HG02678 (cell line): Measurements from ENCODE around the gene ADCY3.

ENCODE experiments used
- ATAC-seq: cut with Tn5 transposase; IDR thresholded peaks from one replicate; pipeline ENCODE4 v1.9.1; 2021; ENCODE audit warnings: mild to moderate bottlenecking, moderate library complexity; ENCODE audit not compliant: unreplicated experiment

Gene ADCY3

DNA sequence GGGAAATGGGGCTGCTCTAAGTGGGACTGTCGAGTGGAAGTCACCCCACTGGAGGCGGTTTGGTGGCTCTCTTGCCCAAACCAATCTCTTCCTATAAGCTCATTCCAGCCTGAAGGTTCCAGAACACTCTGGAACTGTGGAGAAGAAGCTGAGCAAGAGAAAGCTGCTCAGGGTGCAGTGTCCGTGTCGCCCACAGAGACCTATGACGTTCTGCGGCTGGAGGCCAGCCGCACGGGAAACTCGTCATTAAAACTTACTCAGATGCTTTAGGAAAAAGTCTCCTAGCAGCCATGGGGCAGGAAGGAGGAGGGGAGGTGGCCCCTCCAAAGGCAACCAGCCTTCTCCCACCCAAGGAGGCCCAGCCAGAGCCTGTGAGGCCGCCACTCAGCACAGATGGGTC, 41.7 kb downstream of the ADCY3 start:
- no peak for ATAC-seq

DNA sequence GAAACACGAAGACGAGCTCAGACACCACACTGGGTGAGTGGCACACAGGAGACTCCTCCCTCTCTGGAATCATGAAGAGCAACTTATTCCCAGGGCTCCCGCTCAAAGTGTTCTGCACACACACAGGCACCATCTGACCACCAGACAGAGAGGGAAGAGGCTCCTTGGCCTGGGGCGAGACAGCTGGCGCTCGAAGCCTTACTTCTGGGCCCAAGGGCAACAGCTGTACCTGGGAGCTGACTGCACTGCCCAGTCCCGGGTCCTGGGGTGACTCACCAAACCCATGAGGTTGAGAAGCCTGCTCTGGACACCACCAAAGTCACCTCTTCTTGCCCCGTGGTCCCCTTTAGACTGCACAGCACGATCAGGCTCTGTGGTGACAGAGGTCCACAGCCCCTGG, 42.4 kb downstream of the ADCY3 start:
- ATAC-seq = no peak

DNA sequence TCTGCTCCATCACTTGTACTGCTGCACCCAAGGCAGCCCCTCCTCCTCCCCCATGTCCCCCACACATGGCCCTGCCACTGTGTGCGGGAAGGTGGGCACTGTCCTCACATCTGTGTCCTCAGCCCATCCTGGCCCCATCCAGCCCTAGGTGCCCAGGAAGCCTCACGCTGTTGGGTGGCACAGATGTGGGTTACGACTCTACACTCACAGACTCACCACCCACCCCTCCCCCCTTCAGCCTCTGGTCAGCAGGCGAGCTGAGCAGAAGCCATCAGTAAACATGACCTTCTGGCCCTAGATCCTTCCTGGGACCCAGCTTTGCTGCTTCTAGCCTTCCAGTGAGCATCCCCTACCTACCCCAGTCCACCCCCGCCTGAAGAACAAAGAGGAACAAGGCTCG, 43.0 kb downstream of the ADCY3 start:
- no peak for ATAC-seq

DNA sequence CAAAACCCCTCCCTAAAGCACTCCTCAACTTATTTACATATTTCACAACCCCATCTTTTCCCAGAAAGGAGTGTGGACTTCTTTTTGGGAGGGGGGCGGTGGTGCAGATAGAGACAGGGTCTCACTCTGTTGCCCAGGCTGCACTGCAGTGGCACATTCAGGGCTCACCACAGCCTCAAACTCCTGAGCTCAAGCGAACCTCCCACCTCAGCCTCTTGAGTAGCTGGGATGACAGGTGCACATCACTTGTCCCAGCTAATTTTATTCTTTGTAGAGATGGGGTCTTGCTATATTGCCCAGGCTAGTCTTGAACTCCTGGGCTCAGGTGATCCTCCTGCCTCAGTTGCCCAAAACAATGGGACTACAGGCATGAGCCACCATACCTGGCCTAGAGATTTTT, 44.1 kb downstream of the ADCY3 start:
- no peak for ATAC-seq

DNA sequence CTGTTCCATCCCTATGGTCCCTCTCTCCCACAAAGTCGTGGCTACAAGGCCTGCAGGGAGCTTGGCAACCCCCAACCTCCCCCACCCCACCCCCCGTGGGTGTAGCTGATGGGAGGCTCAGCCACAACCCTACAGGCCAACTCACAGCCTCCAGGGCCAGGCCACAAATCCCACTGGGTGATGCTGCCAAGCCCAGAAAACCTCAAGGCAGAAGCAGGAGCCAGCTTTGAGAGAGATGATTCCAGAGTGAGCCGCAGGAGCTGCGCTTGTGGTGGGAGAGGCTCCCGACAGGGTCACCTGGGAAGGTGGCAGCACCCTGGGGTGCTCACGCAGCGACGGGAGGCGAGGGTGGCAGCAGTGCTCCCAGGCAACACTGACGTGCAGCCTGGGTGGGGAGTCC, 44.8 kb downstream of the ADCY3 start:
- ATAC-seq = no peak

DNA sequence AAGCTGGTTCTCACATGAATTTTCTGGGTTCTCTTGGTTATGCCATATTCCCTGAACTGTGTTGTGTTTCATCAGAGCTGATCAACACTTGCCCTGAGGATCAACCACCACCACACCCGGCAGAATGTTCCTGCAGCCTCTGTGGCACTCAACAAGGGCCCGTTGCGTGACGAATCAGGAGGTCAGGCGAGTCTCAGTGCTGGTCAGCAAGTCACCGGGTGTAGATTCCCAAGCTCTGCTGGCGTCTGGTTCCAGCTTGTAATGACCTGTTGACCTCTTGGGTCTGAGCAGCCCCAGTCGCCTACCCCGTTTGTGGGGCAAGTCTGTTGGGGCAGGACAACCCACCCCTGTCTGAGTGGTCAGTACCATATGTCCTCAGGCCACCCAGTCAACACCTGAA, 46.0 kb downstream of the ADCY3 start:
- no peak for ATAC-seq

DNA sequence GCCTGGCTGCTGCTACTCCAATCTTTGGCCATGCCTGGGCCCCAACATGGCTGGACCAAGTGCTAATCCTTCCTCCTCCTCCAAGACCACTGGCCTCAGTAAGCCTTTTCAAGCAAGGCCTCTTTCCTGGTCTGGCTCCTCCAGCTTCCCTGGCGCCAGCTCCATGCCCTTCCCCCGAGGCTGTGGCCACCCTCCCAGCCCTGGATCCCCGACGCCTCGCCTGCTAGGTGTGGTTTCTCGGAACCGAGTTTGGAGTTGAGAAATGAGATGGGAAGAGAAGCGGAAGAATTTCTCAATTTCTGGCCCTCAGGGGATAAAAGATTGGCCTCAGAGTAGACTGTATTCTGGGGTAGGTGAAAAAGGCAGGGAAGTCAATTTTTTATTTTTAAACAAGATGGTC, 46.4 kb downstream of the ADCY3 start:
- ATAC-seq = no peak

DNA sequence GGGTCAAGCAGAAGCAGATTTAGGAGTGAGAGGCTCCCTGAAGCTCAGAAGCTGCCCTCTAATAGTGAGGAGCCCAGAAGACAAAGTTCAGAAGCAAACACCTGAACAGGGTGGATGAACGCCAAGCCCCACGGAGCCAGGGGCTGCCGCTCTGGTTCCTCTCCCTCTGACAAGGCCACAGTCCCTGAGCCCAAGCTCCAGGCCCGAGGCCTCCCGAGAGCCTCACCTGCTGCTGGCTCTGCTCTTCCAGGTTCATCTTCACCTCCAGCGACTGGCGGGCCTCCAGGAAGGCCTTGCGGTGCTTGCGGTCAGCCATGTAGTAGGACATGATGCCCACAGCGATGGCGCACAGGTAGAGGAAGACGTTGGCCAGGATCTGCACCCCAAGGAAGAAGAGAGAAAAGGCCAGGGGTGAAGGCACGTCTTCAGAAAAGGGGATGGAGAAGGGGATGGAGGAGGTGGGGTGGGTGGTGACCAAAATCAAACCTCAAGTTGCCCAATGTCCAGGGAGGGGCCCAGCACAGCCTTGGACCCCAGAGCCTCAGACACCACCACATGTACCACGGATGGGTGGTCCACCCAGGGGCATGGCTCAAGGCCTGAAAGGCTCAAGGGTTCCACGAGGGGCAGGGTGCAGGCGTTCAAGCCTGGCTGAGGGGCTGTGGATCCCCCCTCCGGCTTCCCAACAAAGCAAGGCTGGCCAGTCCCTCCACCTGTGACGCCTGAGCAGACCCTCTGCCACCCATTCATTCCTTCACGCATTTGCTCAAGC, 47.5 kb downstream of the ADCY3 start:
- no peak for ATAC-seq

DNA sequence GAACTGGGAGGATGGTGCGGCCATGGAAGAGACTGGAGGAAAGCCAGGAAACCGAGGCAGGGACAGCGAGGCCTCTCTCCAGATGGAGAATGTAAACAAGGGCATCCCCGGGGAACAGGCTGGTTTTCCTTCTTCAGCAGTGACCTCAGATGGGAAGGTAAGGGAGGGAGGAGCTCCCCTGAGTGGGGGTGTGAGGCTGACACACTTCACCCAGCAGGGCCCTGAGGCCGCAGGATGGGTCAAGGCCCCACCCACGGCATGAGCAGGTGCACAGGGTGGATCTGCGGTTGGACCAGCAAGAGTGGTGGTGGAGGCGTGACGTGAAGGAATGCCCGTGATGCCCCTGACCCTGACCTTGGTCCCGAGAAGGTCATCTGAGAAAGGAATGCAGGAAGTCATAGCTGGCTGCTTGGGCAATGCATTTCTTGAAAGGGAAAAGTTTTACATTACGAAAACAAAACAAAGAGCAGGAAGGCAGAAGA, 48.1 kb downstream of the ADCY3 start:
- no peak for ATAC-seq

DNA sequence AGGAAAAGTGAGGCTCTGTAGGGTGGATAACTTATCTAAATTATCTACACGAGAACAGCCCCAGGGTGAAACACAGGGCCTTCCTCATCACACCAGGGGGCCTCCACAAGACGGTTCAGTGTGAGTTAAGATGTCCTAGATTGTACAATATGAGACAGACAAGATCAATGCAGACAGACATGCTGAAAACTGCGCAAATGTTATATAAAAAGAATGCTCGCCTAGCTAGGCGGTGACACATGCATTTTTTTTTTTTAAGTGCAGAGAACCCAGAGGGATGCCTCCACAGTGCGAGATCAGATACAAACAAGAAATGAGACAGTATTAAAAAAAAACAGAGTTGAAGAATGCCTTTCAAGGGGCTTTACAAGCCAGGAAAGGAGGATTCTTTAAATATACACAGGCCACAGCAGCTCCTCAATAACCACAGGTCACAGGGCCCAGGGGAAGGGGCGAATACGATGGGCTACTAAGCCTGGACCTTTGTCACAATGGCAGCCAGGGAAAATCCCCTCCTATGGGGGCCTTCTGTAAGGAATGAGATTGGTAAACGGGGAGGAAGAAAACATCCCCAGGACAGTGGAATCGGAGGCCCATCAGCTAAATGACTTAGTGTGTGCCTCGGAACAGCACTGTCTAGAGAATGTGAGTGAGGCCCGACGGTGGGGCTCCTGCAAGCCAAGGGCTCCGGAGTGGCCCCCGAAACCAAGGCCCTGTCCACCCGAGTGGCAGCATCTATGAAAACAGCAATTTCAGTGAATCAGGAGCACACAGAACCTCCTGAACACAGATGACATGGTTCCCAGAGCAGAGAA, 48.9 kb downstream of the ADCY3 start:
- no peak for ATAC-seq

DNA sequence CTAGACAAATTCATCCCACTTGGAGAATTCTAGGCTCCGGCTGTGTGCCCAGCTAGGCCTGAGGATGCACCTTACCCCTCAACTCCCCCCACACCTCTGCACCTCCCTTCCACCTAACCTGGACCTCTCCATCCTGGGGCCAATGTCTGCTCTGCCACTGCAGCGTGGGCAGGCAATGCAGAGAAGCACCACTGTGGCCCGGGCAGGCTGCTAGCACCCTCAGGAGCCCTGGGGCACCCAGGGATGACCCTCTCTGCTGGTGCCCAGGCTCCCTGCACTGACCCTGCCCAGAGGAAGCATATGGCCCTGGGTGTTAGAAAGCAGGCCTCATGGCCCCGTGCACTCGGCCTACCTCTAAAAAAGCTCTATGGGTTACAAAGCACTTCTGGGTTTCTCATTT, 49.6 kb downstream of the ADCY3 start:
- no peak for ATAC-seq

DNA sequence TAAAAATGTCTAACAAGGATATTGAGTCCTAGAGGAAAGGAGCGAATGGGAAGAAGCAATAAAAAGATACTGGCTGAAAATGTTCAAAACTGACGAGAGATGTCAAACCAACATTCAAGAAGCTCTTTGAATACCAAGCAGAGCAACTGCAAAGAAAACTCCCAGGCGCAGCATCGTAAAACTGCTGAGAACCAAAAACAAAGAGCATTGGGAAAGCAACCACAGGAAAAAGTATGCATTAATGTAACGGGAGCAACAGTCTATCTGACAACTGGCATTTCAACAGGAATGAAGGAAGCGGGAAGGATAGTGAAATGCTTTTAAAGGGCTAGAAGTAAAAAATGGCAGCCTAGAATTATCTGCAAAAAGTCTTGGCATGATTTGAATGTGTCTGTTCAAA, 53.1 kb downstream of the ADCY3 start:
- ATAC-seq = no peak

DNA sequence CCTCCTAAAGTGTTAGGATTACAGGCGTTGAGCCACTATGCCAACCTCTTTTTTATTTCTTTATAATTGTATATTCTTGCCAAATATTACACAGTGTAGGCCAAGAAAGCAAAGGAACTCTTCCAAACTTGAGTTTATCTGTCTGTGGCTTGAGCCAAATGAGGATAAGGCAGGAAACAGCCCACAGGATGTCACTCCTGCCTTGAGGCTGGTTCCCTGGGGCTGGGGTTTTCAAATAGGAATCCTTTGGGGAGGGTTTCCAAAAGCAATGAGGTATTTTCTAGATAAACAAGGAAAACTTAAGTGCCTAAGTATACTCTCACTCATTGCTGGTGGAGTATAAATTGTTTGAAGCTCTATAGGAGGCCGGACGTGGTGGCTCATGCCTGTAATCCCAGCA, 56.4 kb downstream of the ADCY3 start:
- no peak for ATAC-seq

DNA sequence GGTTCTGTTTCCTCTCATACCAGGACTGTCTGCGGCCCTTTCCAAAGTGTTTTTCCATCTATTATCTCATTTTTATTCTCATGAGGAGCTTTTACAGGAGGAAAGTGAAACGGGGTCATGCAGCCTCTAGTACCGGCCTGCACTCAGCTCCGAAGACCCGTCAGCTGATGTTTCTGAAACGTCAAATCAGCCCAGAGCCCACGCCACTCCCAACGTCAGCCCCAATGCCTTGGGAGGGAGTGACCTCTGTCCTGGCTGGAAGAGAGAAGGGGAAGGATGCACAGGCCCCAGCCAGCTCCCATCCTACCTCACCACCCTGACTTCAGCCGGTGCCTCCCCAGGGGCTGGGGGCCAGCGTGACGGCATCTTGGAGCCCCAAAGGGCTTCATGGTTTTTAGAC, 58.5 kb downstream of the ADCY3 start:
- no peak for ATAC-seq

DNA sequence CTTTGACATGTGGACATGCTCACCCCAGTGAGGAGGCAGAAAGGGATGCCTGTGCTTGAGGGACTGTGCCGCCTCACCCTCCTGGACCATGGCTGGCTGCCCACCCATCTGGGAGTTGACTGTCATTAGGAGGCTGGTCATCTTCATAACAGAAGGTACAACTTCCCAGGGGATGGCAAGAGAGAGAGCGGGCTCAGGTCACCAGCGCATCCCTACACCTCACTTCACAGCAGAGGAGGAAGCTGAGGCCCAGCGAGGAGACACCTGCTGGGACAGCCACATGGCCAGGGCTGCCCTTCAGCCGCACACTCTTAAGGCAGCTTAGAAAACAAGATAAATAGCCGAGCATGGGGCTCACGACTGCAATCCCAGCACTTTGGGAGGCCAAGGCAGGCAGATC, 59.4 kb downstream of the ADCY3 start:
- ATAC-seq = no peak

DNA sequence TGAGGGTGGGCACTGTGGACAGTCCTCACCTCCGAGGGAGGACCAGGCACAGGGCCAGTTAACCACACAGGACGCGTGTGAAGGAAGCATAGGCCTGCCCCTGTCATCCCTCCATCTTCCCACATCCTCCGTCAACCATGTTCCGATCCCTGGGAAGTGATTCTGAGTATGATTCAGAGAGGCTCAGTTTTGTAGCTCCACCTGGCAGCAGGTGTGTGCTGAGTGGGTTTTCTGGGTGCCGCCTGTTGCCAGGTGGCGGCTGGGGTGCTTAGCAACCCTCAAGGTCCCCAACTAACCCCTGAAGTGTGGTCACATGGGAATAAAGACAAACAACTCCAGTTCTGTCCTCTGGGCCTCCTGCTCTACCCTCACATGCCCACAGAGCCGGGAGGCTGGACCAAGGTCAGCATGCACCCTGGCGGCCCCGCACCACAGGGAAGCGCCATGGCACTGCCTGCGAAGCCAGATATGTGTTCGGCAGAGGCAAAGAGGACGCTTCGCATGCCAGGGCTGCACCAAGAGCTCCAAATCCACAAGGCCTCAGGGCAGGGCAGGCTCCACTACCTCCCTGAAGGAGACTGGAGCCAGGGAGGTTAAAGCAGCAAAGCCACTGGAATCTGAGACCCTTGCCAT, 60.0 kb downstream of the ADCY3 start:
- no peak for ATAC-seq

DNA sequence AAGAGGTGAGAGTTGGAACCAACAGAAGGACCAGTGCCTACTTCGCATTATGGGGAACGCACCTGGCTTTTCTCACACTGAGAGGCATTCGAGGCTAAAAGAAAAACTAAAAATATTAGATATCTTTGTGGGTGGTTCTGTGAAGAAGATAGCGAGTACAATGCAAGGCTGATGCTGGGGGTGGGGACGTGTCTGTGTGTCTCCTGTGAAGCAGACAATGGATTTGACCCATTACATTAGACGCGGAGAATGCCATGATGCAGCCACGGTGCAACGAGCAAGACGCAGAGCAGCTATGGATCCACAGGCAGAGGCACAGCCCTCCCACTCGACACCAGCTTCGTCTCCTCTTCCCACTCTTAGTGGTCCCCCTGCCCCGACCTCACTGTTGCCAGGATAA, 61.0 kb downstream of the ADCY3 start:
- ATAC-seq = no peak

DNA sequence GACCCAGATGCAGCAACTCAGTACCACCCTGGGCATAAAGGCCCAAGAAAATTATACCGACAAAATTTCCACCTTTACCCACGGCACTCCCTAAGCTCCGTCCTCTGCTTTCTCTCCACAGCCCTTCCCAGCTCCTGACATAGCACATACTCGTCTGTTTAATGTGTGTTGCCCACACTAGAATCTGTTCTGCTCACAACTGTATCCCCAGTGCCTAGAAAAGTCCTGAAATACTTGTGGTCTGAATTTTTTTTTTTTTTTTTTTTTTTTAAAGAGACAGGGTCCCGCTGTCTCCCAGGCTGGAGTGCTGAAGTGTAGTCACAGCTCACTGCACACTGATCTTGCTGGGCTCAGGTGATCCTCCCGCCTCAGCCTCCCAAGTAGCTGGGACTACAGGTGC, 62.3 kb downstream of the ADCY3 start:
- ATAC-seq = no peak

DNA sequence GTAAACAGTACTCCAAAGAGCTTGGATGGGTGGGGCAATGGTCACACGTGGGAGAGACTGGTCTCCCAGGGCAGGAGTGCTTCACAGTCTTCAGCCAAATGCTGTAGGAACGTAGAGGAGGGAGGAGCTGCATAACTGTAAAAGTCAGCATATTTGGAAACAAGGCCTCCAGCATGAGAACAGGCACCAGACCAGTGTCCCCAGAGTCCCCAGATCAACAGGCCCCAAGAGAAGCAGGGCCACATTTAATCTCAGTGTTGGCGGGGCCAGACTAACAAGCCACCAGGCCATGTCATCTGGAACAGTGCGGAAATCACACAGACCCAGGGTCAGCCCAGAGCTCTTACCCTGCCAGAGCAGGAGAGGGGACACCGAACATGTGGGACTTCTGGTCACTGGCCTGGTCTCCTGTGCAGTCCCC, 63.2 kb downstream of the ADCY3 start:
- no peak for ATAC-seq

DNA sequence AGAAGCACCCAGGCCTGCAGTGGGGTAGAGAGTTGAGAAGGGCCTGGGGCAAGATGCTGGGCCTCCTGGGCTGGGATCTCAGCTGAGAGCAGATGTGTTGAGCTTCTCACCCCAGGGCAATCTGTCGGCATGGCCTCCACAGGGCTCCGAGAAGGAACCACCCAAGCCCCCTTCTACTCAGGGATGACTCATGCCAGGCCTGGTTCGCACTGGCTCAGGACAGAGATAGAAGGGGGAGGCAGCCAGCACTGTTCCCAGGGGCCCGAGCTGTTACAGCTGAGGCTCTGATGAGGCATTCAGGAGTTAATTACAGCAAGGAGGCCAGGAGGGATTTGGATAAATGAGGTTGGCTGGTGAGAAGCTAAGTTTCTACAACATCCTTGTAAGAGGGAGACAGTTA, 64.3 kb downstream of the ADCY3 start:
- no peak for ATAC-seq

DNA sequence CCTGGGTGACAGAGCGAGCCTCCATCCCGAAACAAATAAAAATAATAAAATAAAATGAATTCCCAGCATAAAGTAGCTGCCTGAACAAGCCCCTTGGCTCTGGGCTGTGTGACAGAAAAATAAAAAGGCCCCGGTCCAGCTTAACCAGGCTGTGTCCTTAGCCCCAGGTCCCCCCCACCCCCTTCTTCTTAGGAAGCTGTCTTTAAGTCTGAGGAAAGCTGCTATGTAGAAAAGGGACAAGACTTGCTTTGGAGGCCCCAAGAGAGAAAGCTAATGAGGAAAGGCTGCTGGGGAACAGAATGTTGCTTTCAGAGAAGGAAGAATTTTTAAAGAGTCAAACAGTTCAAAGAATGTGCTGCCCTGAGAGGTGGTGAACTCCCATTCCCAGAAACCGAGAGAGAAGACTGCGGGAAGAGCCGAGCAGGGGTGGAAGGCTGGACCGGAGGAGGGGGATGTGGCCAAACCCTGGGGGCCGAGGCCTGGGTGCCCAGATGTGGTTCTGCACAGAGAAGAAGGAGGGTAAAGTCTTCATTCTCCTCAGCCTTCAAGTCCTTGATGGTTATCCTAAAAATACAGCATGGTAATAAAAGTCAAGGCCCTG, 64.9 kb downstream of the ADCY3 start:
- no peak for ATAC-seq
